Measurements from ENCODE around the gene FAM25G.
"Not testable (repeated sequence)": the region's sequence is repeated elsewhere in the genome, so short reads cannot be mapped to it uniquely, and the experiment has no call there.

Gene FAM25G

GRCh38 chr10:47467957-47468356 lies 23.5 kb downstream of the FAM25G start:
- H3K27ac ChIP-seq (ENCODE audit: insufficient read depth, low read length, poor library complexity, severe bottlenecking); H3K4me3 ChIP-seq (ENCODE audit: insufficient read depth, low read depth, low read length, poor library complexity, severe bottlenecking); H3K27me3 ChIP-seq (replicated peaks; ENCODE audit: control insufficient read depth, insufficient read depth, low read length, poor library complexity, severe bottlenecking); H3K9me3 ChIP-seq (ENCODE audit: control insufficient read depth, low read length); H3K36me3 ChIP-seq (ENCODE audit: control insufficient read depth, insufficient read depth, low read length); DNase-seq; H3K4me1 ChIP-seq (ENCODE audit: control insufficient read depth, insufficient read depth, low read length, poor library complexity, severe bottlenecking): not testable (repeated sequence)

- H3K27me3 ChIP-seq (replicated peaks; ENCODE audit: control insufficient read depth, insufficient read depth, low read length, poor library complexity, severe bottlenecking); H3K36me3 ChIP-seq (ENCODE audit: control insufficient read depth, insufficient read depth, low read length); H3K4me1 ChIP-seq (ENCODE audit: control insufficient read depth, insufficient read depth, low read length, poor library complexity, severe bottlenecking); H3K4me3 ChIP-seq (ENCODE audit: insufficient read depth, low read depth, low read length, poor library complexity, severe bottlenecking); H3K27ac ChIP-seq (ENCODE audit: insufficient read depth, low read length, poor library complexity, severe bottlenecking); H3K9me3 ChIP-seq (ENCODE audit: control insufficient read depth, low read length); DNase-seq: not testable (repeated sequence)
Observed at GRCh38 chr10:47467458-47467857, 24.0 kb downstream of the FAM25G start.

DNA sequence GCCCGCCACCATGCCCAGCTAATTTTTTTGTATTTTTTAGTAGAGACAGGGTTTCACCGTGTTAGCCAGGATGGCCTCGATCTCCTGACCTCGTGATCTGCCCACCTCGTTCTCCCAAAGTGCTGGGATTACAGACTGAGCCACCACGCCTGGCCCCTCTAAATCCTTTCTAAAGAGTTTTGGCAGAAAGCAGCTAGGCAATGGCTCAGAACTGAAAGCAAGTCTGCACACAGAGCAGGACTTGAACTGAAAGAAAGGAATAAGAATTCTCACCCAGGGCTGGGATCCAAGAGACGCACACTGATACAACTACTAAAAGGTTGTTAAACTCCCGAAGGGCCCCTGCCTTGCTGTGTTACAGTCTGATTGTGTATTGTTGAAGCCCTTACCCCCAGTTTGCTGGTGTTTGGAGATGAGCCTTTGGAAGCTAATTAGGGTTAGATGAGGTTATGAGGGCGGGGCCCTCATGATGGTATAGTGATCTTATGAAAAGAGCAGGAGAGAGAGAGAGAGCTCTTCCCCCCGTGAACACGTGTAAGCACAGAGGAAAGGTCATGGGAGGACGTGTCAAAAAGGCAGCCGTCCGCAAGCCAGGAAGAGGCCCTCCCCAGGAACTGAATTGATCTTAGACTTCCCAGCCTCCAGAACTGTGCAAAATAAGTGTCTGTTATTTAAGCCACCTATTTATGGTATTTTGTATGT lies 26.1 kb downstream of the FAM25G start:
- H3K4me1 ChIP-seq (ENCODE audit: control insufficient read depth, insufficient read depth, low read length, poor library complexity, severe bottlenecking); H3K27me3 ChIP-seq (replicated peaks; ENCODE audit: control insufficient read depth, insufficient read depth, low read length, poor library complexity, severe bottlenecking); H3K9me3 ChIP-seq (ENCODE audit: control insufficient read depth, low read length); H3K36me3 ChIP-seq (ENCODE audit: control insufficient read depth, insufficient read depth, low read length); H3K4me3 ChIP-seq (ENCODE audit: insufficient read depth, low read depth, low read length, poor library complexity, severe bottlenecking); DNase-seq; H3K27ac ChIP-seq (ENCODE audit: insufficient read depth, low read length, poor library complexity, severe bottlenecking): not testable (repeated sequence)

DNA sequence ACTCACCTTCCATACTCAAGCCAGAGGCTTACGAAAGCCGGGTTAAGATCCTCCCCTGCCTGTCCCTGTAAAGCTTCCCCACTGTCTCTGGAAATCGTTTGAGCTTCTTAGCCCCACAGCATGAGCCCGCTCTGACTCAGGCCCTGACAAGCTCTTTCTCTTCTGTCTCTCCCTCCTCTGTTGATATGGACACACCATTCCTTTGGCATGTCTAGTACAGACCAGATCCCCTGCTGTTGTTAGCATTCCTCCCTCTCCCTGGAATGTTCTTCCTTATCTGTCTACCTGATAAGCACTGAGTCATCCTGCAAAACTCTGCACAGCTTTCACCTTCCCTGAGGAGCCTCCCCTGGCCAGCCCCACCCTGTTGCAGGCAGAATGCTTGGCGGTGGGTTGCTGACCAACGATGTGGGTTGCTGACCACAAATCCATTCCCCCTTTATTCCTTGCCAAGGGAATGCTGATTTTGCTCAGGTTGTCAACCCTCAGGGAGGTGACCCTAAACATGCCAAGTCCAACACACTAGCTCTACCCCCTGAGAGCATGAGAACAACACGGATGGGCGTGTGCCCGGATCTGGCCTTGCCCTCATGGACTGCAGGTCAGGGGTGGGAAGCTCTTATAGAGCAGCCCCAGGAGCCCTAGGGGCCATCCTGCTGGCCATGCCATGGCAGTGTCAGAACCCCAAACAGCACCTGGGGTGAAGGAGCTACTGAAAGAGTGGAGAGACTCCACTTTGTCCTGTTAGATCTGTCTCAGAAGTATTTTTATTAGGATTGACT lies 28.7 kb downstream of the FAM25G start:
- DNase-seq; H3K9me3 ChIP-seq (ENCODE audit: control insufficient read depth, low read length); H3K27me3 ChIP-seq (replicated peaks; ENCODE audit: control insufficient read depth, insufficient read depth, low read length, poor library complexity, severe bottlenecking); H3K4me1 ChIP-seq (ENCODE audit: control insufficient read depth, insufficient read depth, low read length, poor library complexity, severe bottlenecking); H3K4me3 ChIP-seq (ENCODE audit: insufficient read depth, low read depth, low read length, poor library complexity, severe bottlenecking); H3K27ac ChIP-seq (ENCODE audit: insufficient read depth, low read length, poor library complexity, severe bottlenecking); H3K36me3 ChIP-seq (ENCODE audit: control insufficient read depth, insufficient read depth, low read length): not testable (repeated sequence)

- not testable (repeated sequence) for DNase-seq; H3K27ac ChIP-seq (ENCODE audit: insufficient read depth, low read length, poor library complexity, severe bottlenecking); H3K4me1 ChIP-seq (ENCODE audit: control insufficient read depth, insufficient read depth, low read length, poor library complexity, severe bottlenecking); H3K4me3 ChIP-seq (ENCODE audit: insufficient read depth, low read depth, low read length, poor library complexity, severe bottlenecking); H3K9me3 ChIP-seq (ENCODE audit: control insufficient read depth, low read length); H3K36me3 ChIP-seq (ENCODE audit: control insufficient read depth, insufficient read depth, low read length); H3K27me3 ChIP-seq (replicated peaks; ENCODE audit: control insufficient read depth, insufficient read depth, low read length, poor library complexity, severe bottlenecking)
Observed at GRCh38 chr10:47461261-47461687, 30.2 kb downstream of the FAM25G start.

DNA sequence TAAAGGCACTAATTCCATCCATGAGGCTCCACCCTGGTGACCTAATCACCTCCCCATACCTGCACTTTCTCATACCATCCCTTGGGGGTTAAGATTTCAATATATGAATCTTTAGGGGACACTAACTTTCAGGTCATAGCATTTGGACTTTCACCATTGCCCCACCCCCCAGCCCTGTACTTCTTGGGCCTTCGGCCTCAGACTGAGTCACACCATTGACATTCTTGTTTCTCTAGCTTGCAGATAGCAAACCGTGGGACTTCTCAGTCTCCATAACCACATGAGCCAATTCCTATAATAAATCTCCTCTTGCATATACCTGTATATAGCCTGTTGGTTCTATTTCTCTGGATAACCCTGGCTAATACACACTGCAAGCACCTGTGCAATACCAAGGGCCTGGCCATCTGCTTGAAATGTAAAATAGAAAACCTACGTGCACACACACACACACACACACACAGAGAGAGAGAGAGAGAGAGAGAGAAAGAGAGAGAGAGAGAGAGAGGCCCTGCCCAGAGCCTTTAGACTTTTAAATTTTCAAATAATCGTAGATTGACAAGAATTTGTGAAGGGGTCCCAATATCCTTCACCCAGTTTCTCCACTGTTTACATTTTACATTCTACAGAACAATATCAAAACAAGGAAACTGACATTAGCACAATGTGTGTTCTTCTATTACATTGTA lies 32.9 kb downstream of the FAM25G start:
- no peaks in the 10 kb centered on the region for H3K9me3 ChIP-seq (ENCODE audit: control insufficient read depth, low read length)

GRCh38 chr10:47457826-47458225 lies 33.7 kb downstream of the FAM25G start:
- H3K27ac ChIP-seq (ENCODE audit: insufficient read depth, low read length, poor library complexity, severe bottlenecking) = no peak overlapping the region
- DNase-seq = no peak
- no peaks in the 10 kb centered on the region for H3K9me3 ChIP-seq (ENCODE audit: control insufficient read depth, low read length)
- H3K27me3 ChIP-seq (replicated peaks; ENCODE audit: control insufficient read depth, insufficient read depth, low read length, poor library complexity, severe bottlenecking) = no peaks in the 10 kb centered on the region
- no peak overlapping the region for H3K4me3 ChIP-seq (ENCODE audit: insufficient read depth, low read depth, low read length, poor library complexity, severe bottlenecking)
- H3K36me3 ChIP-seq (ENCODE audit: control insufficient read depth, insufficient read depth, low read length) = no peaks in the 10 kb centered on the region
- H3K4me1 ChIP-seq (ENCODE audit: control insufficient read depth, insufficient read depth, low read length, poor library complexity, severe bottlenecking) = no peaks in the 10 kb centered on the region

More for the DNA sequence above, 32.9 kb downstream of the FAM25G start:
- Histone ChIP-seq H3K4me1 (ENCODE audit: control insufficient read depth, insufficient read depth, low read length, poor library complexity, severe bottlenecking) (no peaks in the 10 kb centered on the region), H3K36me3 (ENCODE audit: control insufficient read depth, insufficient read depth, low read length) (no peaks in the 10 kb centered on the region), H3K4me3 (ENCODE audit: insufficient read depth, low read depth, low read length, poor library complexity, severe bottlenecking) (no peak overlapping the region), H3K27ac (ENCODE audit: insufficient read depth, low read length, poor library complexity, severe bottlenecking) (no peak overlapping the region), H3K27me3 (replicated peaks; ENCODE audit: control insufficient read depth, insufficient read depth, low read length, poor library complexity, severe bottlenecking) (no peaks in the 10 kb centered on the region)
- no peak for DNase-seq

GRCh38 chr10:47457528-47457820 lies 34.0 kb downstream of the FAM25G start:
- Histone ChIP-seq H3K9me3 (ENCODE audit: control insufficient read depth, low read length) (no peaks in the 10 kb centered on the region), H3K4me3 (ENCODE audit: insufficient read depth, low read depth, low read length, poor library complexity, severe bottlenecking) (no peak overlapping the region), H3K27ac (ENCODE audit: insufficient read depth, low read length, poor library complexity, severe bottlenecking) (no peak overlapping the region), H3K27me3 (replicated peaks; ENCODE audit: control insufficient read depth, insufficient read depth, low read length, poor library complexity, severe bottlenecking) (no peaks in the 10 kb centered on the region), H3K4me1 (ENCODE audit: control insufficient read depth, insufficient read depth, low read length, poor library complexity, severe bottlenecking) (no peaks in the 10 kb centered on the region), H3K36me3 (ENCODE audit: control insufficient read depth, insufficient read depth, low read length) (no peaks in the 10 kb centered on the region)
- no peak for DNase-seq

GRCh38 chr10:47456794-47457527 lies 34.5 kb downstream of the FAM25G start:
- no peak for DNase-seq
- Histone ChIP-seq H3K36me3 (ENCODE audit: control insufficient read depth, insufficient read depth, low read length) (no peaks in the 10 kb centered on the region), H3K4me3 (ENCODE audit: insufficient read depth, low read depth, low read length, poor library complexity, severe bottlenecking) (no peak overlapping the region), H3K27ac (ENCODE audit: insufficient read depth, low read length, poor library complexity, severe bottlenecking) (no peak overlapping the region), H3K27me3 (replicated peaks; ENCODE audit: control insufficient read depth, insufficient read depth, low read length, poor library complexity, severe bottlenecking) (no peaks in the 10 kb centered on the region), H3K9me3 (ENCODE audit: control insufficient read depth, low read length) (no peaks in the 10 kb centered on the region), H3K4me1 (ENCODE audit: control insufficient read depth, insufficient read depth, low read length, poor library complexity, severe bottlenecking) (no peaks in the 10 kb centered on the region)
